ENCODE measurements around the gene SAMHD1.

- TF ChIP-seq CTCF (IDR thresholded peaks at IDR 0.05): no peak
- TF ChIP-seq POLR2A (IDR thresholded peaks at IDR 0.05): no peak
- no peak for TF ChIP-seq EP300 (IDR thresholded peaks at IDR 0.05)
Measured at GRCh38 chr20:36929290-36929689, 22.2 kb downstream of the SAMHD1 start.
